Neural cell (in vitro differentiated cells): ENCODE results near the gene GNG7.

Experiments
- CTCF ChIP-seq: fragments of 450-650 bp; IDR thresholded peaks from 2 replicates; pipeline ENCODE4 v1.5.1; 2014; ENCODE audit warnings: antibody characterized with exemption, mild to moderate bottlenecking, moderate library complexity; ENCODE audit not compliant: poor library complexity, severe bottlenecking
- EZH2 ChIP-seq: fragments of 200-600, 300-800 bp; shearing (Covaris generic), sonication (generic); IDR thresholded peaks from 2 replicates; pipeline ENCODE4 v1.6.1; 2014; ENCODE audit warnings: antibody characterized with exemption, low read length, borderline replicate concordance, mild to moderate bottlenecking; ENCODE audit not compliant: insufficient read depth, poor library complexity, severe bottlenecking
- POLR2AphosphoS5 ChIP-seq: IDR thresholded peaks from 2 replicates; pipeline ENCODE4 v1.6.1; 2012
- REST ChIP-seq: IDR thresholded peaks from 2 replicates; pipeline ENCODE4 v1.6.1; 2012; ENCODE audit warnings: borderline replicate concordance
- SMC3 ChIP-seq: fragments of 450-650 bp; conservative IDR thresholded peaks from 2 replicates; pipeline ENCODE4 v1.6.1; 2014; ENCODE audit warnings: antibody characterized with exemption, mild to moderate bottlenecking, moderate library complexity; ENCODE audit not compliant: poor library complexity
- TAF1 ChIP-seq: IDR thresholded peaks from 2 replicates; pipeline ENCODE4 v1.6.1; 2012; ENCODE audit warnings: low read depth

- TF ChIP-seq EZH2 (no peak), TAF1 (no peak), CTCF (no peak), REST (no peak), SMC3 (no peak), POLR2AphosphoS5 (no peak)
Measured at GRCh38 chr19:2483484-2484151, 218.9 kb downstream of the GNG7 start.
